Transverse colon (tissue), 4 donors: ENCODE data around the gene SEPTIN6. TPM values are rescaled to one million over a fixed set of nuclear protein-coding genes. Genes with fewer than 3 reads are reported as not detected.

Experiments
- DNase-seq: peaks from one replicate; pipeline ENCODE4 v3.0.0-alpha.2; 2019
- H3K27ac ChIP-seq, 4 donors: fragments of 200-600 bp; sonication (generic); 2 replicates each; pipeline ENCODE4 v1.5.1; 2016 to 2018; ENCODE audit warnings: inconsistent platforms in 4 of 4
- H3K27me3 ChIP-seq: fragments of 200-600 bp; sonication (generic); 2 replicates; pipeline ENCODE4 v1.5.1; 2017; ENCODE audit warnings: inconsistent platforms
- H3K36me3 ChIP-seq, 4 donors: fragments of 200-600 bp; sonication (generic); 2 replicates each; pipeline ENCODE4 v1.5.1; 2017 to 2019; ENCODE audit warnings: inconsistent platforms in 4 of 4
- H3K4me1 ChIP-seq, 4 donors: fragments of 200-600 bp; sonication (generic); 2 replicates each; pipeline ENCODE4 v1.5.1; 2017 to 2020; ENCODE audit warnings: inconsistent platforms in 4 of 4
- H3K4me3 ChIP-seq, 4 donors: fragments of 200-600 bp; sonication (generic); 1 replicate in 1 of 4; 2 replicates in 3 of 4; pipeline versions ENCODE4 v1.5.1 to v1.6.1; 2017 to 2019; ENCODE audit warnings: inconsistent platforms in 4 of 4
- H3K9me3 ChIP-seq, 2 donors: fragments of 200-600 bp; sonication (generic); 2 replicates each; pipeline ENCODE4 v1.5.1; 2017 to 2019; ENCODE audit warnings: inconsistent platforms in 2 of 2
- CTCF ChIP-seq, 5 experiments: fragments of 200-600 bp in 3 of 5; fragments of 450-650 bp in 2 of 5; sonication (generic) in 3 of 5; IDR thresholded peaks; 1 replicate in 2 of 5; 2 replicates in 3 of 5; pipeline ENCODE4 v1.5.1; 2016 to 2017; ENCODE audit warnings: antibody characterized with exemption in 5 of 5, inconsistent platforms in 3 of 5, mild to moderate bottlenecking in 2 of 5, moderate library complexity in 1 of 5
- EP300 ChIP-seq: sonication (generic); formaldehyde crosslinking; IDR thresholded peaks from one replicate; pipeline ENCODE4 v1.6.1; 2017; ENCODE audit warnings: antibody characterized with exemption, low read depth
- POLR2A ChIP-seq: fragments of 450-650 bp; IDR thresholded peaks from one replicate; pipeline ENCODE4 v1.6.1; 2016; ENCODE audit warnings: antibody characterized with exemption, mild to moderate bottlenecking, moderate library complexity
- POLR2AphosphoS5 ChIP-seq, 3 donors: sonication (generic); formaldehyde crosslinking; IDR thresholded peaks; one replicate each; pipeline ENCODE4 v1.6.1; 2016; ENCODE audit warnings: antibody characterized with exemption in 3 of 3
- WGBS, 2 donors: methylation state at CpG; one replicate each; pipeline ENCODE4 v1.1.5; 2018; ENCODE audit warnings: low coverage in 1 of 2; 5-methylcytosine and 5-hydroxymethylcytosine counted together
- in situ Hi-C, 4 donors: fragments of 200-750 bp; cut with MboI; loops; one replicate each; pipeline versions ENCODE4 v1.15.0 to v1.15.1; 2017; ENCODE audit warnings: low sequenced_read_pairs in 3 of 4, low pct_ligation_motif_present in 1 of 4, low pct_unique_long_range_greater_than_20kb in 1 of 4
- intact Hi-C: fragments of 100-400 bp; cut with DNase I; formaldehyde crosslinking; loops from one replicate; pipeline ENCODE4 v1.15.1; 2023; ENCODE audit warnings: low total_unique reads
- total RNA-seq, 4 donors: library from RNA; depleted of rRNA; stranded (reverse); fragments of >200 nt; gene quantifications; one replicate each; pipeline ENCODE4 v1.1.0, GENCODE V29; 2016

SEPTIN6 gene
- total RNA-seq, 4 donors from 2014 or later = 9.4 to 88.2 (median 21.8) TPM

GRCh38 chrX:119655125-119655524 lies 37.8 kb downstream of the SEPTIN6 start:
- in situ Hi-C loops (no loop called here), intact Hi-C loops (no loop called here)
- TF ChIP-seq POLR2A = no peak
- TF ChIP-seq POLR2AphosphoS5 (IDR thresholded peaks at IDR 0.05) = no peak
- TF ChIP-seq CTCF (IDR thresholded peaks at IDR 0.05) = no peak
- no peak for TF ChIP-seq EP300
- DNase-seq = no peak
- H3K9me3 ChIP-seq = no peaks in the 10 kb centered on the region
- H3K27me3 ChIP-seq = no peaks in the 10 kb centered on the region
- peak overlapping the region in 2 of 4 donors; percentile 8 to 34 for H3K27ac ChIP-seq
- H3K36me3 ChIP-seq = no peaks in the 10 kb centered on the region
- 65% methylated on average over 6 of the region's 6 CpGs; no CpG with 5 or more reads in 1 of the 2 donors for WGBS, 2 donors
- H3K4me3 ChIP-seq = no peak overlapping the region
- peaks cover 0 to 3% (median 0%) of the 10 kb centered on the region in 4 donors for H3K4me1 ChIP-seq

- no peak for DNase-seq
- intact Hi-C loops = no loop called here
- 33 to 83% methylated on average over 2 to 8 of the region's 8 CpGs for WGBS, 2 donors
Measured at GRCh38 chrX:119654112-119654531, 38.8 kb downstream of the SEPTIN6 start.

GRCh38 chrX:119648421-119648775 lies 44.6 kb downstream of the SEPTIN6 start:
- no peaks in the 10 kb centered on the region for H3K4me1 ChIP-seq
- intact Hi-C loops (no loop called here), in situ Hi-C loops (no loop called here)
- DNase-seq = no peak
- no peaks in the 10 kb centered on the region for H3K36me3 ChIP-seq
- no peaks in the 10 kb centered on the region for H3K27me3 ChIP-seq
- H3K27ac ChIP-seq = no peak overlapping the region
- TF ChIP-seq POLR2AphosphoS5 (IDR thresholded peaks at IDR 0.05) = no peak
- TF ChIP-seq EP300 = no peak
- no peak for TF ChIP-seq POLR2A
- no peak for TF ChIP-seq CTCF (IDR thresholded peaks at IDR 0.05)
- no peak overlapping the region for H3K4me3 ChIP-seq
- WGBS, 2 donors = 72 to 80% methylated on average over 1 to 6 of the region's 6 CpGs
- no peaks in the 10 kb centered on the region for H3K9me3 ChIP-seq

More at GRCh38 chrX:119654112-119654531, 38.8 kb downstream of the SEPTIN6 start:
- no peak overlapping the region for H3K4me3 ChIP-seq
- H3K36me3 ChIP-seq = no peaks in the 10 kb centered on the region
- H3K27me3 ChIP-seq = no peaks in the 10 kb centered on the region
- in situ Hi-C loops = no loop called here
- peaks cover 0 to 3% (median 0%) of the 10 kb centered on the region in 4 donors for H3K4me1 ChIP-seq
- no peak for TF ChIP-seq POLR2AphosphoS5 (IDR thresholded peaks at IDR 0.05)
- no peak for TF ChIP-seq POLR2A
- no peak for TF ChIP-seq EP300
- TF ChIP-seq CTCF (IDR thresholded peaks at IDR 0.05) = no peak
- peak overlapping the region; percentile 23 to 53 (median 30) for H3K27ac ChIP-seq
- H3K9me3 ChIP-seq = no peaks in the 10 kb centered on the region

GRCh38 chrX:119647552-119648420 lies 45.2 kb downstream of the SEPTIN6 start:
- no peak for DNase-seq
- Histone ChIP-seq H3K27ac (peak overlapping the region in 1 of 4 donors; percentile 30), H3K27me3 (no peaks in the 10 kb centered on the region), H3K36me3 (no peaks in the 10 kb centered on the region), H3K9me3 (no peaks in the 10 kb centered on the region), H3K4me1 (no peaks in the 10 kb centered on the region), H3K4me3 (no peak overlapping the region)
- intact Hi-C loops = no loop called here
- in situ Hi-C loops = no loop called here
- no peak for TF ChIP-seq EP300
- no peak for TF ChIP-seq POLR2AphosphoS5 (IDR thresholded peaks at IDR 0.05)
- no peak for TF ChIP-seq POLR2A
- TF ChIP-seq CTCF (IDR thresholded peaks at IDR 0.05) = no peak
- WGBS, 2 donors = 75% methylated on average over 17 of the region's 17 CpGs; no CpG with 5 or more reads in 1 of the 2 donors
